A549 (cell line): Measurements from ENCODE around the gene ANKRD40CL. TPM values are rescaled to one million over a fixed set of nuclear protein-coding genes. Genes with fewer than 3 reads are reported as not detected.

ENCODE experiments used
- ATAC-seq, 2 experiments: fragments of 200-7000 bp in 1 of 2; fragments of >200 bp in 1 of 2; cut with Nextera tagmentation in 1 of 2; cut with Tn5 transposase in 1 of 2; 3 replicates each; pipeline versions ENCODE4 v1.8.0 to v1.9.1; 2018 to 2020; ENCODE audit warnings: mild to moderate bottlenecking in 1 of 2, moderate library complexity in 1 of 2
- CTCF ChIA-PET: fragments of 300-600 bp; sonication (Branson Sonifier 250); formaldehyde crosslinking; extraction: SDS; loops from one replicate; lab custom pipeline; 2021; ENCODE audit warnings: antibody characterized with exemption, inconsistent platforms; lab: Yijun Ruan, JAX
- POLR2A ChIA-PET: fragments of 350-600 bp; formaldehyde crosslinking; extraction: SDS; loops from one replicate; lab custom pipeline; 2021; ENCODE audit warnings: antibody characterized with exemption, inconsistent platforms; lab: Yijun Ruan, JAX
- DNase-seq, 2 experiments: peaks; one replicate each; pipeline versions ENCODE4 v3.0.0 to v3.0.0-alpha.2; 2011 to 2016; ENCODE audit warnings: low read depth in 1 of 2, low spot score in 1 of 2
- FAIRE-seq: peaks from 2 replicates; lab custom pipeline; 2011; peaks lifted over from hg19 to GRCh38; lab: Jason Lieb, UNC
- H3K27ac ChIP-seq, 2 experiments: fragments of >200 bp; sonication (Bioruptor Twin); formaldehyde crosslinking; 3 replicates each; pipeline ENCODE4 v1.5.1; 2016 to 2017
- H3K4me1 ChIP-seq: fragments of >200 bp; sonication (Bioruptor Twin); formaldehyde crosslinking; 3 replicates; pipeline ENCODE4 v1.6.1; 2016
- H3K4me2 ChIP-seq: fragments of >200 bp; sonication (Bioruptor Twin); formaldehyde crosslinking; 3 replicates; pipeline ENCODE4 v1.6.1; 2016
- H3K4me3 ChIP-seq: fragments of >200 bp; sonication (Bioruptor Twin); formaldehyde crosslinking; 3 replicates; pipeline ENCODE4 v1.5.1; 2016
- H3K9me3 ChIP-seq: fragments of >200 bp; sonication (Bioruptor Twin); formaldehyde crosslinking; 3 replicates; pipeline ENCODE4 v1.6.1; 2016
- ATOH8 ChIP-seq: fragments of 250-450 bp; sonication (Bioruptor Pico); IDR thresholded peaks from 2 replicates; pipeline ENCODE4 v1.5.0; 2020; ENCODE audit warnings: low read depth, mild to moderate bottlenecking, moderate library complexity
- BHLHE40 ChIP-seq: IDR thresholded peaks from 2 replicates; pipeline ENCODE4 v1.6.1; 2012; ENCODE audit warnings: low read depth, low read length, inconsistent platforms
- CHD2 ChIP-seq: fragments of 150-350 bp; IDR thresholded peaks from 2 replicates; pipeline ENCODE4 v1.6.1; 2014; ENCODE audit warnings: low read length; ENCODE audit not compliant: partially characterized antibody
- CHD4 ChIP-seq: fragments of 200-600 bp; sonication (generic); IDR thresholded peaks from 2 replicates; pipeline ENCODE4 v1.6.1; 2016; ENCODE audit warnings: antibody characterized with exemption, mild to moderate bottlenecking, borderline replicate concordance
- EHF ChIP-seq: fragments of 250-450 bp; sonication (Bioruptor Pico); IDR thresholded peaks from 2 replicates; pipeline ENCODE4 v1.5.0; 2020; ENCODE audit warnings: mild to moderate bottlenecking
- EP300 ChIP-seq, 2 experiments: fragments of >200 bp; sonication (Bioruptor Twin); formaldehyde crosslinking; IDR thresholded peaks; 2 replicates in 1 of 2; 3 replicates in 1 of 2; pipeline ENCODE4 v1.6.1; 2016 to 2017
- ESRRA ChIP-seq: fragments of 150-350 bp; IDR thresholded peaks from 2 replicates; pipeline ENCODE4 v1.6.1; 2014; ENCODE audit warnings: mild to moderate bottlenecking, low read length, borderline replicate concordance
- FOSL2 ChIP-seq, 2 experiments: fragments of 450-650 bp in 1 of 2; fragments of >200 bp in 1 of 2; sonication (Bioruptor Twin) in 1 of 2; formaldehyde crosslinking; IDR thresholded peaks; 2 replicates each; pipeline versions ENCODE4 v1.5.0 to v1.6.1; 2016 to 2020; ENCODE audit warnings: mild to moderate bottlenecking in 1 of 2, moderate library complexity in 1 of 2
- GATA3 ChIP-seq: IDR thresholded peaks from 2 replicates; pipeline ENCODE4 v1.6.1; 2012; ENCODE audit warnings: borderline replicate concordance
- HOXA7 ChIP-seq: fragments of 250-450 bp; sonication (Bioruptor Pico); IDR thresholded peaks from 2 replicates; pipeline ENCODE4 v1.5.0; 2020; ENCODE audit warnings: mild to moderate bottlenecking, moderate library complexity
- JUN ChIP-seq, 2 experiments: fragments of >200 bp; sonication (Bioruptor Twin); formaldehyde crosslinking; IDR thresholded peaks; 2 replicates in 1 of 2; 3 replicates in 1 of 2; pipeline ENCODE4 v1.6.1; 2016 to 2017
- MAZ ChIP-seq: fragments of 150-350 bp; IDR thresholded peaks from 2 replicates; pipeline ENCODE4 v1.6.1; 2014; ENCODE audit warnings: antibody characterized with exemption, low read depth, low read length, borderline replicate concordance
- NR3C1 ChIP-seq: fragments of >200 bp; sonication (Bioruptor Twin); formaldehyde crosslinking; IDR thresholded peaks from 3 replicates; pipeline ENCODE4 v1.6.1; 2017
- POLR2AphosphoS2 ChIP-seq: conservative IDR thresholded peaks from 2 replicates; pipeline ENCODE4 v1.6.1; 2012; ENCODE audit warnings: low read length, improper control_type of control experiment, inconsistent platforms
- RAD21 ChIP-seq, 2 experiments: fragments of >200 bp in 1 of 2; sonication (Bioruptor Twin) in 1 of 2; formaldehyde crosslinking in 1 of 2; IDR thresholded peaks in 1 of 2; conservative IDR thresholded peaks in 1 of 2; 2 replicates in 1 of 2; 3 replicates in 1 of 2; pipeline ENCODE4 v1.6.1; 2012 to 2018; ENCODE audit warnings: inconsistent platforms in 1 of 2
- RFX5 ChIP-seq: fragments of 450-650 bp; IDR thresholded peaks from 2 replicates; pipeline ENCODE4 v1.7.1; 2014; ENCODE audit warnings: antibody characterized with exemption, mild to moderate bottlenecking, moderate library complexity
- TFCP2L1 ChIP-seq: fragments of 250-450 bp; sonication (Bioruptor Pico); IDR thresholded peaks from 2 replicates; pipeline ENCODE4 v1.5.0; 2021; ENCODE audit warnings: mild to moderate bottlenecking
- USF2 ChIP-seq: fragments of 450-650 bp; IDR thresholded peaks from 2 replicates; pipeline ENCODE4 v1.6.1; 2014; ENCODE audit warnings: antibody characterized with exemption
- ZC3H11A ChIP-seq: fragments of 450-650 bp; IDR thresholded peaks from 2 replicates; pipeline ENCODE4 v1.6.1; 2014; ENCODE audit warnings: antibody characterized with exemption, mild to moderate bottlenecking
- ZFP36 ChIP-seq: fragments of 450-650 bp; IDR thresholded peaks from 2 replicates; pipeline ENCODE4 v1.6.1; 2014; ENCODE audit warnings: borderline replicate concordance; ENCODE audit not compliant: partially characterized antibody
- ZSCAN20 ChIP-seq: fragments of 250-450 bp; sonication (Bioruptor Pico); IDR thresholded peaks from 2 replicates; pipeline ENCODE4 v1.8.0; 2022; ENCODE audit warnings: mild to moderate bottlenecking, moderate library complexity
- WGBS: methylation state at CpG from one replicate; pipeline ENCODE4 v1.1.6; 2017; ENCODE audit errors: missing lambda C conversion rate; 5-methylcytosine and 5-hydroxymethylcytosine counted together
- polyA plus RNA-seq, 4 experiments: library from polyadenylated mRNA; depleted of rRNA in 3 of 4; stranded (reverse); fragments of >200 nt; fragmentation: RNase III in 1 of 4; extraction: RNeasy Plus Mini Kit Qiagen cat#74134 plus additional on column Dnase treatment in 1 of 4; gene quantifications; 2 replicates in 3 of 4; 3 replicates in 1 of 4; pipeline ENCODE4 v1.2.3, GENCODE V29; 2011 to 2017
- TF ChIP-seq, protein P1 (sequence below): IDR thresholded peaks from 2 replicates; pipeline ENCODE4 v1.6.1; 2012
- TF ChIP-seq, protein P2 (sequence below): IDR thresholded peaks from 2 replicates; pipeline ENCODE4 v1.6.1; 2012

Gene ANKRD40CL
- polyA plus RNA-seq, 2 of the 4 experiments (the other 2 are of a cell fraction) = 0.13 to 0.18 TPM

- WGBS = 76% methylated on average over 9 of the region's 9 CpGs
- Histone ChIP-seq H3K27ac (peak overlapping the region in 1 of 2 experiments; percentile 21; a peak in 1 of 6 replicates), H3K4me1 (peaks cover 36% of the 10 kb centered on the region), H3K4me2 (no peak overlapping the region), H3K4me3 (no peak overlapping the region), H3K9me3 (no peaks in the 10 kb centered on the region)
- ChIA-PET CTCF (interaction anchor here (0.6 to 11.3 kb wide), 8 partner anchors 10 to 441 kb away, joined by 3 to 103 read pairs (median 4); no protein-coding TSS in a partner anchor), POLR2A (no interaction called here)
- TF ChIP-seq ZFP36 (no peak), CHD4 (no peak), USF2 (no peak), BHLHE40 (no peak), POLR2AphosphoS2 (no peak), ESRRA (no peak), RAD21 (conservative IDR thresholded peaks at IDR 0.05 in 1 of 2, IDR thresholded peaks at IDR 0.05 in 1 of 2) (no peak), JUN (IDR thresholded peaks at IDR 0.05) (no peak), HOXA7 (CRISPR knock-in tag) (no peak)
- TF ChIP-seq, protein P1, sequence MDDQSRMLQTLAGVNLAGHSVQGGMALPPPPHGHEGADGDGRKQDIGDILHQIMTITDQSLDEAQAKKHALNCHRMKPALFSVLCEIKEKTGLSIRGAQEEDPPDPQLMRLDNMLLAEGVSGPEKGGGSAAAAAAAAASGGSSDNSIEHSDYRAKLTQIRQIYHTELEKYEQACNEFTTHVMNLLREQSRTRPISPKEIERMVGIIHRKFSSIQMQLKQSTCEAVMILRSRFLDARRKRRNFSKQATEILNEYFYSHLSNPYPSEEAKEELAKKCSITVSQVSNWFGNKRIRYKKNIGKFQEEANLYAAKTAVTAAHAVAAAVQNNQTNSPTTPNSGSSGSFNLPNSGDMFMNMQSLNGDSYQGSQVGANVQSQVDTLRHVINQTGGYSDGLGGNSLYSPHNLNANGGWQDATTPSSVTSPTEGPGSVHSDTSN = no peak
- TF ChIP-seq, protein P2, sequence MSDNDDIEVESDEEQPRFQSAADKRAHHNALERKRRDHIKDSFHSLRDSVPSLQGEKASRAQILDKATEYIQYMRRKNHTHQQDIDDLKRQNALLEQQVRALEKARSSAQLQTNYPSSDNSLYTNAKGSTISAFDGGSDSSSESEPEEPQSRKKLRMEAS = no peak
- FAIRE-seq (no peak), ATAC-seq (peak in 1 of 2 experiments; percentile 10; a peak in 1 of 6 replicates), DNase-seq (no peak)
Observed at GRCh38 chr17:50765454-50766221, 1.7 kb downstream of the ANKRD40CL start.

DNA sequence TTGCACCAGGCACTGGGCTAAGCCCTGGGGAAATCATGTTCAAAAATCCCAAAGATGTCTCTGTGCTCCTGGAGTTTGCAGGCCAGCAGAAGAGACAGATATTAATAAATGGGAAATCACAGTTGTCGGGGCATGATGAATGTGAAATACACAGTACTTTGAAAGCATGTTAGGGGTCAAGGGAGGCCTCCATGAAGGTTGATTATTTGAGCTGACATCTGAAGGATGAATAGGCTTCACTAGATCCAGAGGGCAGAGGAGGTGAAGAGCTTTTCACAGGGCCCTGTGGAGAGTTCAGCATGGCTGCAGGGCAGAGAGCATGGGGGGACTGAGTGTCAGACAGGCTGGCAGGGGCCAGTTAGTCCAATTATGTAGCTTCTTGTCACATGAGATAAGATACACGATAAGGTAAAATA is 2.6 kb downstream of the ANKRD40CL start:
- H3K9me3 ChIP-seq = no peaks in the 10 kb centered on the region
- DNase-seq (no peak), FAIRE-seq (no peak), ATAC-seq (no peak)
- no peak overlapping the region for H3K27ac ChIP-seq
- peaks cover 36% of the 10 kb centered on the region for H3K4me1 ChIP-seq
- ChIA-PET POLR2A (no interaction called here), CTCF (interaction anchor here (0.7 to 11.3 kb wide), 6 partner anchors 11 to 291 kb away, joined by 3 to 103 read pairs (median 4); no protein-coding TSS in a partner anchor)
- TF ChIP-seq RFX5 (no peak), EP300 (IDR thresholded peaks at IDR 0.05) (no peak)
- no peak overlapping the region for H3K4me2 ChIP-seq
- WGBS = 73% methylated on average over 2 of the region's 2 CpGs
- H3K4me3 ChIP-seq = no peak overlapping the region

DNA sequence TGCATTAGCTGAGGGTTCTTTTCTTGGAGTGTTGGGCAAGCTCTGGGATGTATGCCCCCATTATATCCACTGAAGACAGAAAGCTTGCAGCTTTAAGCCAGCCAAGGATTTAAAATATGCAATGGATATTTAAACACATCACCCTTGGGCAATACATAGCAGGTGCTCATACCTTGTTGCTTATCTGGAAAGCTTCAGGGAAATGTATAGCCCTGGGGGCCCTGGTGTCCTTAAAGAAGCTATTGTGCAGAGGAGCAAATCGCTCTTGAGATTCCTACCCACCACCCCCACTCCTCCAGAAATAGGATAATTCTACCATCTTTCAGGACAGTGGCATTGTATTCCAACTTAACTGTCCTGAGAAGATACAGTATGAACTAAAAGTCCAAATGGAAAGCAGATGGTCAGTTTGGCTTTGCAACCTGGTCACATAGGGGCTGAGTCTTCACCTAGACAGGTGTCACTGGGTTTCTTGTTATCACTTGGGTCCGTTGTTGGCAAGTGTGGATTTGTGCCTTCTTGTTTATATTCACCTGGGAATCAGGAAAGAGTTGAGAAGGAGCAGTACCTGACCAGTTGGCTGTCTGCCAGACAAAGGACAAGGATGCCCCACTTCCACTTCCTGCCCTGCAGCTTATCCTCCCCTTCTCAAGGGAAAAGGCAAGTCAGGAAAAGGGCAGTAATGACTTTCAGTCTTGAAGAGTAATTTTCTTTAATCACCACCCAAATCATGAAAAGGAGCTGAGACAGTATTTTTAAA is 3.4 kb downstream of the ANKRD40CL start:
- POLR2A ChIA-PET = interaction anchor here (1.0 to 1.2 kb wide), 2 partner anchors 45 to 215 kb away, joined by 3 to 4 read pairs; partner anchors contain the start of gene LUC7L3
- H3K9me3 ChIP-seq = no peaks in the 10 kb centered on the region
- H3K4me3 ChIP-seq = no peak overlapping the region
- H3K4me2 ChIP-seq = no peak overlapping the region
- H3K4me1 ChIP-seq = peaks cover 36% of the 10 kb centered on the region
- CTCF ChIA-PET = interaction anchor here (0.7 to 11.3 kb wide), 8 partner anchors 16 to 292 kb away, joined by 3 to 103 read pairs (median 3); no protein-coding TSS in a partner anchor
- WGBS = 77% methylated on average over 2 of the region's 2 CpGs
- TF ChIP-seq NR3C1 (no peak), ZC3H11A (no peak), CHD2 (no peak), JUN (IDR thresholded peaks at IDR 0.05) (no peak), HOXA7 (CRISPR knock-in tag) (no peak), ATOH8 (CRISPR knock-in tag) (no peak), MAZ (no peak), EHF (CRISPR knock-in tag) (no peak), ZSCAN20 (no peak), TFCP2L1 (CRISPR knock-in tag) (no peak), CHD4 (no peak), FOSL2 (IDR thresholded peaks at IDR 0.05) (no peak), FOSL2 (CRISPR knock-in tag; IDR thresholded peaks at IDR 0.05) (no peak), POLR2AphosphoS2 (no peak), GATA3 (no peak)
- TF ChIP-seq, protein P1 = no peak
- DNase-seq (no peak), ATAC-seq (no peak), FAIRE-seq (no peak)
- H3K27ac ChIP-seq = no peak overlapping the region
